ENCODE results near the gene RICTOR. TPM values are rescaled to one million over a fixed set of nuclear protein-coding genes. Genes with fewer than 3 reads are reported as not detected.

RICTOR gene
- total and polyA plus RNA-seq, 2 of the 4 experiments (the other 2 are of a cell fraction): 4.1 to 35.7 TPM

DNA sequence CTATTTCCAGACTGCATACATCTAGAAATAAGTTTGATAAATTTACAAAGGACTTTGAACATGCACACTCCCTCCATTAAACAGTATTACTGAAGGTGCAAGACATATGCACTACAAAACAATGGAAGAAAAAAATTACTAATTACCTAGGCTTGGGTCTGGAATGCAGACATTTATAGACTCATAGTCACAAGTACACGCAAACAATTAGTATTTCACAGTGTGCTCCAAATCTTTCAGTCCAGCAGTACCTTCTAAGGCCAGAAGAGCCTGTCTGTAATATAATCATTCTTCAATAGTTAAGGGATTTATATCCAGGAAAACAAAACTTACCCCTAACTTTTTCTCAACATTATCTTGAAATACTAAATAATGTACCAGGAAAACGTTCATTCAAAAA is 11.2 kb downstream of the RICTOR start:
- Histone ChIP-seq H3K27me3 (ENCODE audit: control insufficient read depth, insufficient read depth, low read length) (no peaks in the 10 kb centered on the region), H3K4me2 (ENCODE audit: low read depth, low read length) (no peak overlapping the region), H3K56ac (ENCODE audit: extremely low read depth, insufficient read depth, low read length) (no peak overlapping the region), H3K27ac (ENCODE audit: insufficient read depth, low read length) (no peak overlapping the region), H4K20me1 (ENCODE audit: insufficient read depth, low read length) (peaks cover 54% of the 10 kb centered on the region), H2BK20ac (ENCODE audit: low read depth, low read length) (no peak overlapping the region), H3K36me3 (ENCODE audit: control insufficient read depth, insufficient read depth, low read length) (peaks cover 11% of the 10 kb centered on the region), H3K4me3 (ENCODE audit: insufficient read depth, low read depth, low read length) (no peak overlapping the region), H3K9me3 (ENCODE audit: control insufficient read depth, insufficient read depth, low read length) (peaks cover 7% of the 10 kb centered on the region), H4K5ac (ENCODE audit: low read depth, low read length) (no peak overlapping the region), H3K79me1 (ENCODE audit: low read depth in 1 of 2, low read length in 2 of 2) (peaks cover 27 to 55% of the 10 kb centered on the region in 2 experiments), H2AFZ (replicated peaks; ENCODE audit: low read length, poor library complexity) (no peak overlapping the region), H3K23ac (ENCODE audit: low read depth, low read length) (0 out of 2 replicates have a peak overlapping the region, but pooled peaks have one; percentile 62), H3K4ac (ENCODE audit: low read depth, low read length) (no peak overlapping the region), H4K8ac (ENCODE audit: low read depth in 2 of 2, low read length in 2 of 2) (no peak overlapping the region), H2AK5ac (ENCODE audit: low read depth, low read length) (no peak overlapping the region), H3K9me1 (ENCODE audit: insufficient read depth, low read length) (peaks cover 7% of the 10 kb centered on the region), H2AK9ac (replicated peaks; ENCODE audit: low read depth, low read length, poor library complexity) (no peak overlapping the region), H2BK120ac (ENCODE audit: low read depth, low read length) (no peak overlapping the region), H3K18ac (ENCODE audit: low read depth, low read length) (no peak overlapping the region), H3K9ac (ENCODE audit: low read depth, low read length) (no peak overlapping the region), H3K14ac (replicated peaks; ENCODE audit: low read depth, low read length) (no peak overlapping the region), H3K4me1 (ENCODE audit: control insufficient read depth, insufficient read depth, low read length) (peaks cover 5% of the 10 kb centered on the region; the same call in 1 of the 2 replicates), H2BK5ac (ENCODE audit: low read depth, low read length, poor library complexity, severe bottlenecking) (no peak overlapping the region), H4K91ac (ENCODE audit: insufficient read depth, low read depth, low read length) (no peak overlapping the region), H2BK15ac (ENCODE audit: low read depth, low read length) (no peak overlapping the region)
- intact Hi-C loops (cut with micrococcal nuclease) (no loop called here), dilution Hi-C loops (cut with HindIII; ENCODE audit: low sequenced_read_pairs, unreplicated experiment) (no loop called here), in situ Hi-C loops (cut with MboI; ENCODE audit: low sequenced_read_pairs) (no loop called here)
- BruUV-seq (replicated peaks): no TSS peak
- WGBS, 2 experiments (ENCODE audit: extremely low coverage in 2 of 2, insufficient read length in 1 of 2): no CpG with 5 or more reads among the region's 2 CpGs
- POLR2A ChIA-PET (ENCODE audit: unreplicated experiment): interaction anchor here (0.6 kb wide), 1 partner anchor 139 kb away, joined by 3 read pairs; no protein-coding TSS in a partner anchor
- ATAC-seq (ENCODE audit: low read depth): peak; percentile 42; the same call in 1 of the 2 replicates
- CTCF ChIA-PET: no interaction called here
- TF ChIP-seq MAZ (IDR thresholded peaks at IDR 0.05; ENCODE audit: borderline replicate concordance, low read depth, low read length) (no peak), SMC3 (IDR thresholded peaks at IDR 0.05; ENCODE audit: low read depth, low read length) (no peak), RCOR1 (IDR thresholded peaks at IDR 0.05; ENCODE audit: insufficient replicate concordance, low read length) (no peak), NFE2L2 (IDR thresholded peaks at IDR 0.05; ENCODE audit: low read depth, low read length) (no peak), MAFK (IDR thresholded peaks at IDR 0.05; ENCODE audit: low read depth, low read length) (no peak), BHLHE40 (IDR thresholded peaks at IDR 0.05; ENCODE audit: low read depth, low read length) (no peak), FOS (IDR thresholded peaks at IDR 0.05; ENCODE audit: low read depth, low read length) (no peak), POLR2A (IDR thresholded peaks at IDR 0.05; ENCODE audit: low read depth, low read length) (no peak), CEBPB (IDR thresholded peaks at IDR 0.05; ENCODE audit: low read depth, low read length) (no peak), RFX5 (IDR thresholded peaks at IDR 0.05; ENCODE audit: low read depth, low read length) (no peak), MXI1 (IDR thresholded peaks at IDR 0.05; ENCODE audit: borderline replicate concordance, low read depth, low read length) (no peak), RAD21 (IDR thresholded peaks at IDR 0.05; ENCODE audit: low read length) (no peak)
- TF ChIP-seq, protein P1, sequence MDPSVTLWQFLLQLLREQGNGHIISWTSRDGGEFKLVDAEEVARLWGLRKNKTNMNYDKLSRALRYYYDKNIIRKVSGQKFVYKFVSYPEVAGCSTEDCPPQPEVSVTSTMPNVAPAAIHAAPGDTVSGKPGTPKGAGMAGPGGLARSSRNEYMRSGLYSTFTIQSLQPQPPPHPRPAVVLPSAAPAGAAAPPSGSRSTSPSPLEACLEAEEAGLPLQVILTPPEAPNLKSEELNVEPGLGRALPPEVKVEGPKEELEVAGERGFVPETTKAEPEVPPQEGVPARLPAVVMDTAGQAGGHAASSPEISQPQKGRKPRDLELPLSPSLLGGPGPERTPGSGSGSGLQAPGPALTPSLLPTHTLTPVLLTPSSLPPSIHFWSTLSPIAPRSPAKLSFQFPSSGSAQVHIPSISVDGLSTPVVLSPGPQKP (IDR thresholded peaks at IDR 0.05; ENCODE audit: borderline replicate concordance, low read depth, low read length): no peak
- TF ChIP-seq, protein P2, sequence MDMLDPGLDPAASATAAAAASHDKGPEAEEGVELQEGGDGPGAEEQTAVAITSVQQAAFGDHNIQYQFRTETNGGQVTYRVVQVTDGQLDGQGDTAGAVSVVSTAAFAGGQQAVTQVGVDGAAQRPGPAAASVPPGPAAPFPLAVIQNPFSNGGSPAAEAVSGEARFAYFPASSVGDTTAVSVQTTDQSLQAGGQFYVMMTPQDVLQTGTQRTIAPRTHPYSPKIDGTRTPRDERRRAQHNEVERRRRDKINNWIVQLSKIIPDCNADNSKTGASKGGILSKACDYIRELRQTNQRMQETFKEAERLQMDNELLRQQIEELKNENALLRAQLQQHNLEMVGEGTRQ (IDR thresholded peaks at IDR 0.05; ENCODE audit: low read depth, low read length): no peak
- TF ChIP-seq, protein P3, sequence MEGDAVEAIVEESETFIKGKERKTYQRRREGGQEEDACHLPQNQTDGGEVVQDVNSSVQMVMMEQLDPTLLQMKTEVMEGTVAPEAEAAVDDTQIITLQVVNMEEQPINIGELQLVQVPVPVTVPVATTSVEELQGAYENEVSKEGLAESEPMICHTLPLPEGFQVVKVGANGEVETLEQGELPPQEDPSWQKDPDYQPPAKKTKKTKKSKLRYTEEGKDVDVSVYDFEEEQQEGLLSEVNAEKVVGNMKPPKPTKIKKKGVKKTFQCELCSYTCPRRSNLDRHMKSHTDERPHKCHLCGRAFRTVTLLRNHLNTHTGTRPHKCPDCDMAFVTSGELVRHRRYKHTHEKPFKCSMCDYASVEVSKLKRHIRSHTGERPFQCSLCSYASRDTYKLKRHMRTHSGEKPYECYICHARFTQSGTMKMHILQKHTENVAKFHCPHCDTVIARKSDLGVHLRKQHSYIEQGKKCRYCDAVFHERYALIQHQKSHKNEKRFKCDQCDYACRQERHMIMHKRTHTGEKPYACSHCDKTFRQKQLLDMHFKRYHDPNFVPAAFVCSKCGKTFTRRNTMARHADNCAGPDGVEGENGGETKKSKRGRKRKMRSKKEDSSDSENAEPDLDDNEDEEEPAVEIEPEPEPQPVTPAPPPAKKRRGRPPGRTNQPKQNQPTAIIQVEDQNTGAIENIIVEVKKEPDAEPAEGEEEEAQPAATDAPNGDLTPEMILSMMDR (conservative IDR thresholded peaks at IDR 0.05; ENCODE audit: low read depth, low read length): no peak
- no peak for DNase-seq
